GM19452 (cell line): ENCODE results near the gene HTR6.
"Not testable (repeated sequence)": the region's sequence is repeated elsewhere in the genome, so short reads cannot be mapped to it uniquely, and the experiment has no call there.

Experiments used
- ATAC-seq: cut with Tn5 transposase; IDR thresholded peaks from one replicate; pipeline ENCODE4 v1.9.1; 2021; ENCODE audit not compliant: unreplicated experiment

HTR6 gene

DNA sequence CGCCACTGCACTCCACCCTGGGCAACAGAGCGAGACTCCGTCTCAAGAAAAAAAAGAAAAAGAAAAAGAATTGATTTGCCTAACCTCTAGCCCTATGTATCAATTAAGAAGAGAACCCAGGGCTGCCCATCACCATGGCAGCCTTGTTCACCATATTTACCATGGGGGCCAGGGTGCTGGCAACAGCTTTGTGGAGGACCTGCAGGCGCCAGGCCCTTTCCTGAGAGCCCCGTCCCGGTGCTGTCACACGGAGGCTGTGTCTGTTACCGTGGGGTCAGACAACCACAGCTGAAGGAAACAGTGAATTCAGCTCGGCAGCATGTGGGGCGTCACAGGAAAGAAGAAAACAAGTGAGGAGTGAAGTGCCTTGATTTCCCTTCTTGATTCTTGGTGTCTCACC, 27.1 kb upstream of the HTR6 start:
- ATAC-seq: no peak

GRCh38 chr1:19639228-19639627, 25.4 kb upstream of the HTR6 start:
- ATAC-seq: not testable (repeated sequence)

DNA sequence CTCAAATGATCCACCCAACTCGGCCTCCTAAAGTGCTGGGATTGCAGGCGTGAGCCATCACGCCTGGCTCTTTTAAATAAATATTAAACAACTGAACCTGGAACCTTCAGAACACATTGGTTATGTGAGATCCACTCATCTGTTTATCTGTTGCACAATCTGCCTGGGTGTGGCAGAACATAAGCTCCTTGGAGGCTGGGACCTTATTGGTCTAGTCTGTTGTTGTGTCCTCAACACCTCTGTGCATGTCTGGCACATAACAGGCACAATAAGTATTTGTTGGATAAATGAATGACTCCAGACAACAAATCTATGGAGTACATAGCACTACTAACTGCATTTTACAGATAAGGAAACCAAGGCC, 24.7 kb upstream of the HTR6 start:
- no peak for ATAC-seq

DNA sequence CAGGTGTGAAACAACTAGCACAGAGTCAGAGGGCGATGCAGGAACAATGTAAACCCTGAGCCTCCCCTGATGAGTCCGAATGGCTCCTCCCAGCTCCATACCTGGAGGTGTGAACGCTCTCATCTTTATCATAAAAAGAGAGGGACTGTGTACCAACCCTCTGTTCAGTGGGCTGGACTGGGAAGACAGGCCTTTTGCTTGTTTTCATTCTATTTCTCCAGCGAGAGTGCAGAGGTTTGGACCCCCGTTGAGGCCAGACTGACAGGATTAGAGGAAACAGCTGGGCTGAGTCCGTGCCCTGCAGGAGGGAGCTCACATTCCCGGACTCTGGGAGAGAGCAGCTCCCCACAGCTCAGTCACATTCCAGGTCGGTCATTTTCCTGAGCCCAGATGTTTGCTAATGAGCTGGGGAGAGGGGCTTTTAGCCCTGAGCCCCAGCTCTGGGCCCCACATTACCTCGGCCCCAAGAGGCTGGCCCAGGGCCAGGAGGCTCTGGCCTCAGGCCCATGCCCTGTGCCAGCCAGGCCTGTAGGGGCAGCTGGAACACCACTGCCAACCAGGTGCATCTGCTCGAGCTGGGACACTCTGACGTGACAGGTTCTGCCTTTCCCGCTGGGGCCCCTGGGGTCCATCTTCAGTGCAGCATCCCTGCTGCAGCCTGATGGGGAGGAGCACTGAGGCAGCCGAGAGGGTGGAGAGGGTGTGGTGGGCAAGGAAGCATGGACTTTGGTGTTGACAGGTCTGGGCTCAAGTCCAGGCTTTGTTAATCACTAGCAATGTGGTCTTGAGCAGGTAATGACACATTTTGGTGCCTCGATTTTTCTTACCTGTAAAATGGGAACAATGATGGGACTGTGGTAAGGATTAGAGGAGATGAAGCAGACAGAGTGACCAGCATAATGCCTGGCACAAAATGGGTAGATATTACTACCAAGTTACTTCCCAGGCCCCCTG, 24.0 kb upstream of the HTR6 start:
- no peak for ATAC-seq

DNA sequence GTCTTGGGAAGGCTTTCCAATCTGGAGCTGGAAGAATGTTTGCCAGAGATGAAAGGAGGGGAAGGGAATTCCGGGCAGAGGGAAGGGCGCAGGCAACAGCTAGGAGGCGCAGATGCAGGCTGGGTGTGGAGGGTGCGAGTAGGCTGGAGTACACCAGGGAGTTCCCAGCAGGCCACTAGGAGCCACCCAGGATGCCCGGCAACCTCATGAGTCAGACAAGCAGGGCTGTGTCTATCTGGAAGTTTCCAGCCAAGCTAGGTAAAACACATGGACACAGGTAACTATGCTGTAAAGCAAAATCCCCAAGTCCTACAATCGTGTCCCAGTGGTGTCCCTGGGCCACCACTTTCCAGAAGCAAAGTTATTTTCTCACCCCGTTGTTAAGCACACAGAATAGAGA, 21.6 kb upstream of the HTR6 start:
- no peak for ATAC-seq

DNA sequence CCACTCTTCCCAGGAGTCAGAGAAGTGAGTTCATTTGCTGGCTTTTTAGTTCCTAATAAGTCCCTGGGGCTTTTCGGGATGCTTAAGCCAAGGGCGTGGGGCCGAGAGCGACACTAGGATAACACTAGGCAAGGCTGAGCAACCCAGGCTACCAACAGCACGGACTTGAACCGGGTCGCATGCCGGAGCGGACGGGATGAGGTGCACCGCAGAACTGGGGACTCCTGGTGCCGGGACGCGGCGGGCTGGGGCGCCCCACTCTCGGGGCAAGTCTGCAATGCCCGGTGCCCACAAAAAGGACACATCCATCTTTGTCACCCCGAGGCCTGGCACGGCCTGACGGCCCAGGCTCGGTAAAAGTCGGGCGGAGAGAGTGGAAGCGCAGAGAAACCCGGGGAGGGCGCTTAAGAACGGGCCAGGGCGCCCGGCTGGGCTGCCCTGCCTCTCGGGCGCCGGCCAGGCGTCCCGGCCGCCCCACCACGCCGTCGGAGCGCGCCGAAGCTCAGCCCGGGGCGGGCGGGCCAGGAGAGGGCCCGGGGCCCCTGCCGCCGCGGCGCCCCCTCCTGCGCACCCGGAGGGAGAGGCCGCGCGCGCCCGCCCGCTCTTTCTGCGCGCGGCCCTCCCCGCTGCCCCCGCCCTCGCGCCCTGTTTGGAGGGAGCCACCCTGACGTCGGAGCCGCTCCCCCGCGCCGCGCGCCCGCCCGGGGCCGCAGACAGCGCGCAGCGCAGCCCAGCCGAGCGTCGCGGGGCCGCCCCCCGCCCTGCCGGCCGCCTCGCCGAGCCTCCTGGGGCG, 20.9 kb upstream of the HTR6 start, which contains the start of gene NBL1:
NBL1 (plus strand) TSS at position 710 of the 793 bp plus-strand sequence. CDS start 10,720 bp downstream, outside the sequence.
- no peak for ATAC-seq

DNA sequence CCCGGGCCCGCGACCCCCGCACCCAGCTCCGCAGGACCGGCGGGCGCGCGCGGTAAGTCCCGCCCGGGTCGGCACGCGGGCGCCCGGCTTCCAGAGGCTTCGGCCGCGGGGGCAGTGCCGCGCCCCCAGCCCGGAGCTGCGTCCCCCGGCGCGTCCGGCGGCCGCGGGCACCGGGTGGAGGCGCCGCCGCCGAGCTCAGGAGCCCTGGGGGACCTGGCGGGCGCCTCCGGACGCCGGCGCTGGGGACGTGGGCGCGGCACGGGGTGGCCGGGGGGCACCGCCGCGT, 20.3 kb upstream of the HTR6 start:
- no peak for ATAC-seq

GRCh38 chr1:19644681-19645410, 19.8 kb upstream of the HTR6 start:
- no peak for ATAC-seq

DNA sequence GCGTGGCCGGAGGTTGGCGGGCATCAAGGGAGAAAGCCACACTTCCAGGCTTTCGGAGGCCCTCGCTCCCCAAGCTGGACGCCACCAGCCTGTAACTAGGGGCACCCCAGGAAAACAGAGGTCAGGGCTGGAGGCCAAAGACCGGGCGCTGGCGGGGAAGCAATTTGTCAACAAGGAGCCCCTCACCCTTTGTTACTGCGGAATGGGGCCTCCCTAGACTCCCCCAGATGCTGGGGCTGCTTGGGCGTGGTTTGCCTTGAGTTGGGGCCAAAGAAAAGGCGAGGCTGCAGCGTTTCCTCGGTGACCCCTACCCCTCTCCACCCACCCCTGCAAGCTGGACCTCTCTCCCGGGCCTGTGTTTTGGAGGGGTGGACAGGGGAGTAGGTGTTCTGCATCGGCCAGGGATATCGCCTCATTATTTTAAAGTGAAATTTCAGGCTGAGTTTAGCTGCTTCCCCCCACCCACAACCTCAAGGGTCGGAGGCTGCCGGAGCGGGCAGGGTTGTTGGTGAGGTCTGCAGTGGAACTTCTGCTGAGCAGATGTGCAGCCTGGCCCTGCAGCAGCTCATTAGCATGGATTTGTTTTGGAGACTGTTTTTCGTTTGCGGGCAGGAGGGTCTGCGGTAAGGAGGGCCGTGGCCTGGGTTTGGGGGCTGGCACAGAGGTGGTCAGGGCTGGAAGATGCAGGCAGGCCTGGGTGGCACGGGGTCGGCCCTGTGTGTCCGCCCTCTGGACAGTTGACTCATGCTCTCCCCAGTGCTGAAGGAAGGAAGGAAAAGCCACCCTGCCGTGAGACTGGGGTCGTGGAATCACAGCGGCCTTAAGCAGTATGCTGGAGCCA, 19.0 kb upstream of the HTR6 start:
- ATAC-seq: no peak

GRCh38 chr1:19646377-19647319, 18.0 kb upstream of the HTR6 start:
- ATAC-seq: no peak

- no peak for ATAC-seq
Measured at GRCh38 chr1:19647643-19648042, 17.0 kb upstream of the HTR6 start.

DNA sequence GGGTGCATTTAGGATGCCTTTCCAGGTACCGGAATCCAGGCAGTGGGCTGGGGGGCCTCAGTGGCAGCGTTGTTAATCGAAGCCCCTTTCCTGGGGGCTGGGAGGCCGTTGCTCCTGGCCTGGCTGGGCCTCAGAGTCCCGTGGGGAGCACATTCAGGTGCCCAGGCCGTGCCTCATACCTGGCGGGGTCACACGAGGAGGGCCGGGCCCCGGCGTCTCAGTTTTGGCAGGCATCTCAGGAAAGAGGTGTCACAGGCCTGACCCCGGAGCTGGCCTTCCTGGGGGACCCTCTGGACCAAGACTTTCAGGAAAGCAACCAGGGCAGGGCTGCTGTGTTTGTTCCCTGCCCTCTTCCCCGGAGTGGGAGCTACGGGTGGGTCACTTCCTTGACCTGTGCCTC, 16.4 kb upstream of the HTR6 start:
- ATAC-seq: no peak

DNA sequence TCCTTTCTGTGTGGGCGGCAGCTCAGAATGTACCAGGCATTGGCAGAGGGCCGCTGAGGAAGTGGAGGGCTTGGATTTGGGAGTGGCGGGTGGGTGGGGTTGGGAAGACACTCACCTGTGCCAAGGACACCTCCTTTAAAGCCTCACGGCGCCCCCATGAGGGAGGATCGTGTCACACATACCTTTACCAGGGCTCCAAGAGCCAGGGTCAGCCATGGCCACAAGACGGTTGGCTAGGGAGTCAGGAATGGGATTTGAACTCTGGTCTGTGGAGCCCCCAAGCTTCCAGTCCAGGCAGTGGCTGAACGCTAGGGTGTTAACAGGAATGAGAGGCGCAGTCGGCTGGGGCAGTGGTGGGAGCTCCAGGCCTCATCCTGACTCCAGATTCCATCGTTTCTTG, 16.0 kb upstream of the HTR6 start:
- ATAC-seq: no peak

DNA sequence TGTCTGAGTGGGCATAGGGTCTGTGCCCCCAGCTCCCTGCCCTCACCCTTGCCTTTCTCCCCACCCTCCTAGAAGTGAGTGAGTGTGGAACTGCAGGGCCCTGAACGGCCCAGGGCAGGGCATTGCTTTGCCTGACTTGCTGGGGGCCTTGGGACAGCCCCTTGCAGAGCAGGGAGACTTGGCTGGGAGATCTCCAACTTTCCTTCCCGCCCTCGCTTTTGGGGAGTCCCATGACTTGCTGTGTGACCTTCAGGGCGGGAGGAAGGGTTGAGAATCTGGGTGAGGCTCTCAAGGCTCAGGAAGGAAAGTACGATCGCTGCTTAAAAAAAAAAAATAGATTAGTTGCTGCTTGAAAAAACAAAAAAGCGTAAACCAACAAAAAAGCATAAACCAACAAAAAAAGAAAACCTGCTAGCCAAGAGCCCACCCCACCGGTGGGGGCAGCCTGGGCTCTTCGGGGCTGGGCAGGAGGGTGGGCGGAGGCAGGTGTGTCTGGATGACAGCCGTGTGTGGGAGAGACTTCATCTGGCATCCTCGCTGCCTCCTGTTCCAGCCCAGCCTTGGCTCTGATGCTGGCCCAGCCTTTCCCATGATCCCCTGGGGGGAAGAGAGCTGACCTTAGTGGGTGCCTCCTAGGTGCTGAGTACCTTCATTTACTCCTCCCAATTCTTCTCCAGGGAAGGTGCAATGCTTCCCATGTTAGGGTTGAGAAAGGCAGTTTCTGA, 14.1 kb upstream of the HTR6 start:
- no peak for ATAC-seq

GRCh38 chr1:19651141-19651737, 13.4 kb upstream of the HTR6 start:
- no peak for ATAC-seq

- no peak for ATAC-seq
Measured at GRCh38 chr1:19654386-19654785, 10.3 kb upstream of the HTR6 start.

- no peak for ATAC-seq
Measured at GRCh38 chr1:19654886-19655717, 9.6 kb upstream of the HTR6 start.

DNA sequence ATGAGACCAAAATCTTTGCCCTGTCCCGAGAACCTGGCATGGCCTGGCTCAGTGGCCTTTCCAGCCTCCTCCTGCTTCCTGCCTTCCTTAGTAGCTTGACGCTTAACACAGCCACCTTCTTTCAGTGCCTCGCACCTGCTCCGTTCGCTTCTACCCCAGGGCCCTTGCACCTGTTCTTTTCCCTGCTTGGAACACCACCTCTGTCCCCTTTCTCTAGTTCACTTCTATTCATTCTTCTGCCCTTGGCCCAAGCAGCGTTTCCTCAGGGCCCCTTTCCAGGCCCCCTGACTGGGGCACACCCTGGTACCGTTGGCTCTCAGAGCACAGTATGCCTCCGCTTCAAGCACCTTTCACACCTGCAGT, 9.0 kb upstream of the HTR6 start:
- no peak for ATAC-seq
